Measurements from ENCODE around the gene RMDN2.
A peak's percentile ranks its signal among the peaks of the same experiment; 100 is the strongest.

The RMDN2 gene

GRCh38 chr2:37925063-37925897 lies at the start of gene RMDN2:
Gene RMDN2, plus strand, starts transcription at chr2:37925287. Its CDS starts 3,991 bp downstream, at chr2:37929278.
- no peak for TF ChIP-seq CTCF (conservative IDR thresholded peaks at IDR 0.05; ENCODE audit: low read depth, low read length)
- peak within 1 kb of the TSS; percentile 83 for H3K4me3 ChIP-seq (ENCODE audit: low read depth, low read length)
- DNase-seq (ENCODE audit: low read depth), result peak; percentile 92

- no peak for DNase-seq (ENCODE audit: low read depth)
- no peak for TF ChIP-seq CTCF (conservative IDR thresholded peaks at IDR 0.05; ENCODE audit: low read depth, low read length)
- H3K4me3 ChIP-seq (ENCODE audit: low read depth, low read length), result no peak overlapping the region
These were observed 49.6 kb upstream of the RMDN2 start for GRCh38 chr2:37875403-37875906.

- H3K4me3 ChIP-seq (ENCODE audit: low read depth, low read length), result no peak overlapping the region
- TF ChIP-seq CTCF (conservative IDR thresholded peaks at IDR 0.05; ENCODE audit: low read depth, low read length), result no peak
- no peak for DNase-seq (ENCODE audit: low read depth)
These were observed 48.9 kb upstream of the RMDN2 start for GRCh38 chr2:37876227-37876626.

- peak; percentile 78 for DNase-seq (ENCODE audit: low read depth)
- peak; percentile 70 for TF ChIP-seq CTCF (conservative IDR thresholded peaks at IDR 0.05; ENCODE audit: low read depth, low read length)
- no peak overlapping the region for H3K4me3 ChIP-seq (ENCODE audit: low read depth, low read length)
These were observed 47.4 kb upstream of the RMDN2 start for GRCh38 chr2:37877457-37878315.

GRCh38 chr2:37878536-37878935 lies 46.6 kb upstream of the RMDN2 start:
- TF ChIP-seq CTCF (conservative IDR thresholded peaks at IDR 0.05; ENCODE audit: low read depth, low read length), result no peak
- no peak overlapping the region for H3K4me3 ChIP-seq (ENCODE audit: low read depth, low read length)
- DNase-seq (ENCODE audit: low read depth), result no peak

- TF ChIP-seq CTCF (conservative IDR thresholded peaks at IDR 0.05; ENCODE audit: low read depth, low read length), result peak; percentile 3
- H3K4me3 ChIP-seq (ENCODE audit: low read depth, low read length), result no peak overlapping the region
- DNase-seq (ENCODE audit: low read depth), result no peak
These were observed 44.5 kb upstream of the RMDN2 start for GRCh38 chr2:37880551-37880950.
